NCI-H510A (cell line): ENCODE results near the gene L3MBTL3.

ENCODE experiments used
- DNase-seq: peaks from one replicate; lab custom pipeline; 2025; lab: John Stamatoyannopoulos, UW

The L3MBTL3 gene

DNA sequence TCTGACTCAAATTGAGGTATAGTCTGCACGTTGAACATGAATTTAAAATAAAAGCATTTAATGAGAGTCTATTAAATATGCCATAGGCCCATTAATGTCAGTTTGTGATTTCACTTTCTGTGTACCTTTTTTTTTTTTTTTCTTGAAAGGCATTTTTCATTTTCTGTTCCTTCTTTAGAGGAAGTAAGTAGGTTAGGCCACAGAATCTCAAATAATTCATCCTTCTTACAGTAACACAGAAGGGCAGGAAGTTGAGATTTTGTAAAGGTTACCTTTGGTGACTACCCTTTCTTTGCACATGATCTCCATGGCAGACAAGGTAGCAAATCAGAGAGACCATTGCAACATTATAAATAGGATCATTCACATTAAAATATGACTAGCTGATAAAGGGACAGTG is 9.6 kb downstream of the L3MBTL3 start:
- no peak for DNase-seq

DNA sequence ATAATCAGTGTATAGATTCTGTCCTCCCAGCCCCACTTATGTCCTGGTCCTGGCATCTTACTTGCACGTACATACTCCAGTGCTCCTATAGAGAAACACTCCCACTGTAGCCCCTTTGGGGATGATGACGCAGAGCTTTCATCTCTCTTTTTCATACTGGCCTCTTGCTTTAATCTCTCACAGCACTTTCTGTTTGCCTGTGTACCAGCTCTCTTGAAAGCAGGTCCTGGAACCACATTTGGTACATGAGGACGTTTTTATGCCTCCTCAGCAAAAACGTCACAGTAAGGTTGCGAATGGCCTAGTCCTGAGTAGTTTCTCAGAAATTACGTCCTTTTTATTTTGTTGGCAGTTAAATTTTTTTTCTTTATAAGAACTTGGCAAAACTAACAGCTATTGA is 10.8 kb downstream of the L3MBTL3 start:
- no peak for DNase-seq

DNA sequence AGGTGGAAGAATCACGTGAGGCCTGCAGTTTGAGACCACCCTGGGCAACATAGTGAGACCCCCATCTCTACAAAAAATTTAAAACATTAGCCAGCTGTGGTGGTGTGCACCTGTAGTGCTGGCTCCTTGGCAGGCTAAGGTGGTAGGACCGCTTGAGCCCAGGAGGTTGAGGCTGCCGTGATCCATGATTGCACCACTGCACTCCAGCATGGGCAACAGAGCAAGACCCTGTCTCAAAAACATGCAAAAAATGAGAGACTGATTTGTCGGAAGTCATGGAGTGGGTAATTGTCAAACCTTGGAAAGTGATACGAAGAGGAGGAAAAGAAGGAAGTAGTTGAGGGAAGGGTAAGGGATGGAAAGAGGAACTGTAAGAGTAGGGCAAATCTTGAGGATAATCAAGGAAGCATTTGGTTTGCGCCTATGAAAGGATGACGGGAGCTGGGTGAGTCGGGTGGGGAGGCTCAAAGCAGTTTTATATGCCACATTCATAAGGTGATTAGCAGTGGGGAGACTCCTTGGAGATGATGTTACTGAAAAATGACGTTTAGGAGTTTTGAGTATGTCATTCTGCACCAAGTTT is 14.5 kb downstream of the L3MBTL3 start:
- no peak for DNase-seq

DNA sequence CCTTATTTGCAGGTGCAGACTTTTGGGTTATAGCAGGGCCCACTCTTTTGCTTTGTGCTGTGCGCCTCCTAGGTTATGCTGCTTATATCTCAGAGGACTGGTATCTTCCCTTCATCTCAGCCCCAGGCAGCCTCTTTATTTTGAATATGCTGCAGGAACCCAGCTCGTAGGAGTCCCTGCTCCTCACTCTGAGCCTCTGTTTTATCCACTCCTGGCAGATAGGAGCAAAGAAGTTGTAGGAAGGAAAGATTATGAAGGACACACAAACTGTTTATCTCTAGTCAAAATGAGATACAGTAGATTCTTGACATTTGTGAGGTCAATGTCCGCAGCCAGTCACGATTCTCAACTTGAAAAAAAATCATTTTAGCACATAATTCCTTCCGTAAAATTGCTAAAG is 15.6 kb downstream of the L3MBTL3 start:
- DNase-seq: no peak

DNA sequence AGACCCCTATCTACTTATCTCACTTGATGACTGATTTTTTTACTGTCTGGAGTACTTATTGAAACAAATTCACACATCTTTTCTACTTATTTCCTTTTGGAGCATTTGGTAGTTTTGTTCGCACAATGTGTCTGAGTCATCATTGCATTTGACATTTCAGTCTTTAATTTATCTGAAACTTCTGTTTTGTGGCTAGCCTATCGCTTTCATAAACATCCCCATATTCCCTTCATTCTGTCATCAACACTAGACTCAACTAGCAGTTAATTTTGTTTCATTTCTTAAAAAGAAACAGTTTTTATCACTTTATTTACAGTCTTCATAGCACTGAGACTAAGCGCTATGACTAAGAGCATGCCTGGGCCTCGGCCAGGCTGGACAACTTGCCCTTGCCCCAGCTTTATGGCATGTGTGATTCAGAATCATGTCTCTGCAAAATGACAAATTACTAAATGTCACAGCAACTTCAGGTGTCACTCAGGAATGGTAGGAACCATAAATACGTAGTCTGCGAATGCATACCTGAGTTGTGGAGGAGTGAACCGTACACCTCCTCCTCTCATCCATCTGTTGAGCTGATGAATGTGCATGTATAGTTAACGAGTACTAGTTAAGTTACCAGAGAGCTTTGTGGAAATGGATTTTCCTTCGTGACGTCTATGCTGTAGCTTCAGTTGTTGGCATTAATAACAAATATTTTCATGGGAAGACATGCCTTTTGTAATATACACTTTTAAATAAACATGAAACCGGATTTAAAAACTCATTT is 16.2 kb downstream of the L3MBTL3 start:
- DNase-seq: no peak

DNA sequence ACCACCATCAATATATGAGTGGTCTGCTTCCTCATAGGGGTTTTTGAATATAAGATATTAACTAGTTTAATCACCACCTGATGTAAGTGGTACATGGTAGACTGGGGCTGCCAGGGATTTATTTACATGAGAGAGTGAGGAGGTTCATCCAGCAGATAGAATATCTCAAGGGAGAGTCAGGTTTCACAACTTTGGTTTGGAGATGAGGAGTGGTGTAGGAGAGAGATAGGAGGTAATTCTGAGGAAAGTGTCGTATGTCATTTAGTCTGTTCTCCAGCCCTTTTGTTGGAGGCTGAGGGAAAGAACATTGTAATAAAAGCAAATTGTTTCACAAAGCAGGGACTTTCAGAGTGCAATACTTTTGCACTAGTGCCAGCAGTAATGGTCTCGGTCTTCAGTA is 16.8 kb downstream of the L3MBTL3 start:
- no peak for DNase-seq

DNA sequence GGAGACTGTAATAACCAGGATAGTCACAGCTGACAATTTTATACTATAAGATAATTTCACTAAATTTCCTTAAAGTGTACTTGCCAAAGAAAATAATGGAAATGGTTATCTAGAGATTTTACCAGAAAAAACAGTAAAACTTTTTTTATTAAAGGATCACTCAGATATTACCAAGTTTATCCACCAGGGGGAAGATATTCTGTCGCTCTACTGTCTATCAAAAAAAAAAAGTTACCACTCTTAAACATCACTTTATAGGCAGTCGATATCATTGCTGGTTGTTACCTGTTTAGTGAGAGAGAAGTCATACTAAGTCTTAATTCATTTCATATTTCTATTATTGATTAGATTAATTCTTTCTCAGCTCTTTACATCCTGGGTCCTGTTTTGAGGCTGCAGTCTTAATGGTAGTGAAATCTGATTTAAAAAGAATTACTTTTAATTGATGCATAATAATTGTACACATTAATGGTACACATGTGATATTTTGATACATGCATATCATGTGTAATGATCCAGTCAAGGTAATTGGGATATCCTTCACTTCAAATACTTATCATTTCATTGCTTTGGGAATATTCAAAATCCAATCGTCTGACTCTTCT is 18.9 kb downstream of the L3MBTL3 start:
- no peak for DNase-seq

DNA sequence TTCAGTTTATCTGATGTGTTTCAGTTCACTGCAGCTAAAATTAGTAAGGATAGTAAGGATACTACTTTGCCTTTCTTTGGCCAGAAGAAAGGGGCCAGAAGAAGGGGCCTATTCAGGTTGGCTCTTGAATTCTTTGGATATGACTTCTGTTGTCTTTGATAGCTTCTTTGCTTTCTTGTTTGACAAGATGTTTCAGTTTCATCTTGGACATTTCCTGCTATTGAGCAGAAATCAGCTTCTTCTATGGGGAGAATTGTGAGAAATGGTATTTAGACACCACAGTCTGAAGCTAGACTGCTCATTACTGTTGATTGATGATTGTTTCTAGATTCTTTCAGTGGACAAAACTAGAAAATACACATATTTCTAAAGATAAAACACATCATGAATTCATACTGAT is 23.2 kb downstream of the L3MBTL3 start:
- DNase-seq: no peak

DNA sequence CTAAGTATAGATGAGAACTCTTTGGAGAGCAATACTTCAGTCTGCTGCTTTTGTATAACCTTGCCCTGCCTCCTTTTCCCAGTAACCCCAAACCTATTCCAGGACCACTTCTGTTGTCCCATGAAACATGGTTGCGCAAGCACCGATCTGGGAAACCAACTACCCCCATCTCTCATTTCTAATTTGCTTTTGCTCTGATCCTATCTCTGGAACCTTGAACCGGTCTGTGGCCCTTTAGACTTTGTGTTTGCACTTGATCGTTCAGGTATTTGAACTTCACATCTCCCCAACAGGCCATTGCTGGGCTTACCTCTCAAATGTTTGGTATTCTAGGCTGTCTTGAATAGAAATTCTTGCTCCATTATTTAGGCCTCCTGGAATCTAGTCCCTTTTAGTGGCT is 25.0 kb downstream of the L3MBTL3 start:
- no peak for DNase-seq

DNA sequence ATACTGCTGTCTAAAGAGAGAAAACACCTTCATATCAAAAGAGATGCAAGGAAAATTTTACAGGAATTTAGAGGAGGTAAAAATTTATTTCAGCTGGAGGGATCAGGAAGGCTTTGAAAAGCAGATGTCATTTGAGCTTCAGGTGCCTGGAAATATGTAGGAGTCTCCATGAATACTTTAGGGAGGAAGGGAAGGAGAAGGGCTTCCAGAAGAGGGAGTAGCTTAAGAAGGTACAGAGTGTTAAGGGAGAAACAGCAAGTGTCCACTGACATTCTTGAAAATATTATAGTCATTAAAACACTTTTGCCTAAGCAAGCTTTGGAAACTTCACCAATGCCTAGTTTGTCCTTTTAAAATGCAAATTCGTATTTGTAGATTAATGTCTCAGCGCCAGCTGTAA is 27.2 kb downstream of the L3MBTL3 start:
- no peak for DNase-seq

DNA sequence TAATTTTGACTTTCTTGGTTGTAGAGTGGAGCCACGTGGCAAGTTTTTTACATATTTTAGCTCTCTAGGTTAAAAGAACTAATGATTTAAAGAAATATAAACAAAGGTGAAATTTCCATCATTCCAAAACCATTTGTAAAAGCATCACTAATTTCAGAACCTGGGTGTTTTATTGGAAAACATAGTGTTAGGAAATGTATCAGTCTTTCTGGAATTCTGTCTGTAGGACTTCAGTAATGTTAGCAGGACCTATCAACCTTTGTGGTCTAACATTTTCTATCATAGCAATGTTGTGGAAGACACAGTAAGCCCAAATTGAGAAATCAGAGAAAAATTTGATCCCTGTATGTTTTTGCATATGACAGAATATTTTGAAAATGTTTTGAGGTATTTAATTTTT is 28.3 kb downstream of the L3MBTL3 start:
- no peak for DNase-seq

DNA sequence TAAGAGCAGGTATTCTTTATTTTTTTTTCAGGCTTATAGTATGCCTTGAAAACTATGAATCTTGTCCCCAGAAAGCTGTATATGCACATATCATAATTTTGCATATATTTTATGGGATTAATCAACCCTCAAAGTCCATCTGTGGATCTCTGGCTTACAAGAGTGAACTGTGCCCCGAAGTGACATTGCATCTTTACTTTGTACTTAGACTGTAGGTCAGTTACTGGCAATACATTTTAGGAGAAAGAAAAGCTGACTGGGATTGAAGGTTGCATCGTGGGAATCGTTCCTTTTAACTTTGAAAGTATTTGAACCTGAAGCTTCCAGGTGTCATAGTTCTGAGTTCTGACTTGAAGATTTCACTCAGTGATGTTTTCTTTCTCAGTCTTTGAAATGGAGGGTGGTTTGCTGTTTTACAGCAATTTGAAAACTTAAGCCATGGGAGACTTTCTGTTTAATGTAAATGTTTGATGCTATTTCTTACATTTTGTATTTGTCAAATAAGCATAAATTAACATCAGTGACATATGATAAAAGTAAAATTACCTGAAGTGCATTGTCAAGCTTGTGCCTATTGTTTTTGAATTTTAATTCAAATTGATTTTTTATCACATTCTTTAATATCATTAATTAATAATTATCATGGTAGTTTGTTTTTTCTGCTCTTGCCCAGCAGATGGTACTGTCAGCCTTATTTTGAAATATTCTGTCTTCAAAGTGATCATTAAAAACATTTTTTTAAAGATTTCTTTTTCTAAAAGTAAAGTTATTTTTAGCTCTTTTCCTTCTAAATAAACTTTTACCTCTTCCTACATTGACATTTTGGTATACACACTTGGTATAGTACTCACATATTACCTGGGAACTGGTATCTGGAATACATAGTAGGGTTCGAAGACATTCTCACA is 29.0 kb downstream of the L3MBTL3 start:
- DNase-seq: no peak

DNA sequence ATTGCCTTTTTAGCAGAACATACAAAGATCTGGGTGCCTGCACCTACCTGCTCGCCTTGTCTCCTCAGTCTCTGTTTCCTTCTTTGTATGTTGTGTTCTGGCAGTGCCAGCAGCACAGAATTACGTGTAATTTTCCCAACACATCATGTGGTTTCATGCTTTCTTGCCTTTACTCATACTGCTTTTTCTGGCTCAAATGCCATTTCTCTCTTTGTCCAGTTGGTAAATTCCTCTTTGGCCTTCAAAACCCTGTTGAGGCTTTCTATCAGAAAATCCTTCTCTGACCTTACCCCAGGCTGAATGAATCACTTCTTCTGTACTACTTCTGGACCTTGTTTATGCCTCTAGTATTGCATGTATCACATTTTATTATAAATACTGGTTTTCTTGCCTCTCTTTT is 31.8 kb downstream of the L3MBTL3 start:
- no peak for DNase-seq

DNA sequence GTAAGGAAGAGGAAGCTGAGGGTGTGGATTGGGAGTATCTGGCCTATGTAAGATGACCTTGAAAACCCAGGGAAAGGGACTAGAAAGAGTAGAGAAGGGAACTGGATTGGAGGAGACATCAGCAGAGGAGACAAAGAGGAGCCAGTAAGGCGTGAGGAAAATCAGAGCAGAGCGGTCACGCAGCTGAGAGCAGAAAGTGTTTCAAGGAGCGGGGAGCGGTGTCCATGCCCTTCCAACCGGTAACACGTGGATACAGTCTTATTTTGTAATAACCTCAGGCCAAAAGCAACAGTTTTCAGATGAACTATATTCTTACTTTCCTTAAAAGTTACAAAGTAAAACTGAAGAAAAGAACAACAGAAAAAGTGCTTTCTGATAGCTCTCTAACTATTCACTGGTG is 36.3 kb downstream of the L3MBTL3 start:
- no peak for DNase-seq

DNA sequence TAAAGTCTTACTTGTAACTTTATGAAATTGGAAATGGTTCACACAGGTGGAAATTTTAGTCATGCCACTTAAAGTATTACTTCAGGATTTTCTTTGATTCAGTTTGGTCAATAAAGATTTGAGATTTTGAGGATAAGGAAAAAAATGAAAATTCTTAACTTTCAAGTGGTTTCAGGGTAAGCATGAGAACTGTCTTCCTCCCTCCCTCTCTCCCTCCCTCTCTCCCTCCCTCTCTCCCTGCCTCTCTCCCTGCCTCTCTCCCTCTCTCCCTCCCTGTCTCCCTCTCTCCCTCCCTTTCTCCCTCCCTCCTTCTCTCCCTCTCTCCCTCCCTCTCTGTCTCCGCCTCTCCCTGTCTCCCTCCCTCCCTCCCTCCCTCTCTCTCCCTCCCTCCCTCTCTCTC is 36.9 kb downstream of the L3MBTL3 start:
- no peak for DNase-seq

DNA sequence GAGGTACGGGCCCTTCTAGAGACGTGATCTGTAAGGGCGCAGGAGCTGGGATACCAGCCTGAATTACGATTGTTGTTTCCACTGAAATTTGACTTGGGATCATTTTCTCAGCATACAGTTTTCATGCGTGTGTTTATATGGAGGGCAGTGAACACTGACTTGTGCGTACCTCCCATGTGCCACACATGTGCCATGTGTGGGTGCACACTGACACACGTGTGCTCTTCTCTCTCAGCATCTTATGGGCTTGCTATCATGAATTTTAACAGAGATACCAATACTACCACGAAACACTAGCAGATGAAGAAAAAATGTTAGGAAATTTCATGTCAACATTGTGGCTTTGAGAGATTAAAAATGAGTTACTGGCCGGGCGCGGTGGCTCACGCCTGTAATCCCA is 39.1 kb downstream of the L3MBTL3 start:
- DNase-seq: no peak

DNA sequence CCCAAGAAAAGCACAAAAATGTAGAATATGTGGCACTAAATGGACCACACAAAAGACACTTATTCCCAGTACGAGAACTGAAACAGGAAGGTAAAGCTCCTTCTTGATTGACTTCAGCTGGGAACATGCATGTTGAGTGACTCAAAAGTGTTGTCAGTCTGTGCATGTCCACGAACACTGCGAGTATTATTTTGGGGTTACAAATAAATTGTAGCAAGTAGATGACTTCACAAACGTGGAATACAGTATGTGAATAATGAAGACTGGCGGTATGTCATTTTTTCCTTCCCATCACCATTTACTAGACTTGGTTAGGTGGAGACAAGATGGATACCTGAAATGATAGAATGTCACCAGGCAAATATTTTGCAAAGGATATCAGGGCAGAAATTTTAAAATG is 45.4 kb downstream of the L3MBTL3 start:
- no peak for DNase-seq

DNA sequence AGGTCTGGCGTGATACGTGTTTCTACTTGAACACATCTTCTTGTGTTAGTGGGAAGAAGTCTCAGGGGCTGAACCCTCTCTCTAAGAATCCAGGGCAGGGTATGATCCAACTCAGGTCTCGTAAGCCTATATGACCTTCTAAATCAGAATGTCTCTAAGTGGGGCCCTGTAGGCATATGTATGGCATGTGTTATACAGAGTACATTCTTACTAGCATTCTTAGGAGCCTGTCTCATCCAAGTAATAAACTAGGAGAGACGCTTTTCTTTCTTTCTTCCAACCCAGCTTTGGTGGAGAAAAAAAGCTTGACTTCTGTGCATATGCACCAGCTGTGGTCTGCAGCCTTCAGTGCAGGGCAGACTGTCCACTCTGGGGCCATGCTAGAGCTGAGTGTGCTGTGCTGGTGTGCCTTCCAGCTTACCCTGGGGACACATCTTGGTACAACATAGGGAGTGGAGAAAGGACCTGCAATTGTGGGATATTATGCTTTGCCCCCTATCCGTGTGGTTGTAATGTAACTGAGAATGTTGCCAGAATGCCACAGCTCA is 47.3 kb downstream of the L3MBTL3 start:
- no peak for DNase-seq

DNA sequence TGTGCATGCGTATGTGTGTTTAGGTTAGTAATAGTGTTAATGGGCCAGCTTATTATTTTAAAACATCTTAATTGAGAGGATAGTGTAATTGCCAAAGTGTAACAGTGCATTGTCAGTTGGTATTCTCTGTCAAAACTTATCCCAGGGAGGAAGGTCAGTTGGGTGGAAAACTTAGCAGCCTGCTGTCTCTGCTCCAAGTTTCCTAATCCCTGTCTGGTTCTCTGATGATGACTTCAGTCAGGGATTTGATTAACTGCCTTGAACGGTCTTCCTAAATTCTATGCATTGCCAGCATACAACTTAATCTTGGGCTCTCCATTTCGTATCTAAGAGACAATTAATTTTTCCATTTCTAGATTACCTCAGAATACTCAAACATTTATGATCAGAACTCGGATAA is 51.1 kb downstream of the L3MBTL3 start:
- no peak for DNase-seq

DNA sequence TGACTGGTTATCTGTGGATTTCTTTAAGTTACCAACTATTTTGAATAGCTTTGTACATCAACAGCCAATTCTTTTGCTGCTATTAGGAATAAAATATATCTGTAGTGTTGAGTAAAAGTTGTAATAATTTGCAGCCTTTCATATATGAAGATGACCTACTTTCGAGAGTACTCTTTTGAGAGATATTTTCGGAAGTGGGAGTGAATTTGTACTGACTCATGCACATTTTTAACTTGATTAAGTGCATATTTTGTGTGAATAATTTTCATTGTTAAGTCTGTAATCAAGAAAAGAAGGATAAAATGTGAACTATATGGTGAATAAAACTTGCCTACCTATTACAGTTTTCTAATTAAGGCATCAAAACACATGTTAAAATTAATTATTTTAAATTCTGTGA is 51.9 kb downstream of the L3MBTL3 start:
- DNase-seq: no peak

DNA sequence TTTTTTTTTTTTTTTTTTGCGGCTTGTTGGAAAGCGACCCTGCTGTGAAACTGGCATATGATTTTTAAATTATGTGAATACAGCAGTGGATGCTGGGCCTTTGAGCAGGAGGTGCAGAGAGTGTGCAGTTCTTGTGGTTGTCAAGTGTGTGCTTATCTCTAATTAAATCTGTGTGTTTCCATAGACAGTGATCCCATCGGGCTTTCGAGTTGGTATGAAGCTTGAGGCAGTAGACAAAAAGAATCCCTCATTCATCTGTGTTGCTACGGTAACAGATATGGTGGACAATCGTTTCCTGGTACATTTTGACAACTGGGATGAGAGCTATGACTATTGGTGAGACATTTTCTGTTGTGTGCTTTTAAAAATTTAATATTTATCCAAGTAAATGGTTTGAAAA is 52.4 kb downstream of the L3MBTL3 start:
- DNase-seq: no peak

DNA sequence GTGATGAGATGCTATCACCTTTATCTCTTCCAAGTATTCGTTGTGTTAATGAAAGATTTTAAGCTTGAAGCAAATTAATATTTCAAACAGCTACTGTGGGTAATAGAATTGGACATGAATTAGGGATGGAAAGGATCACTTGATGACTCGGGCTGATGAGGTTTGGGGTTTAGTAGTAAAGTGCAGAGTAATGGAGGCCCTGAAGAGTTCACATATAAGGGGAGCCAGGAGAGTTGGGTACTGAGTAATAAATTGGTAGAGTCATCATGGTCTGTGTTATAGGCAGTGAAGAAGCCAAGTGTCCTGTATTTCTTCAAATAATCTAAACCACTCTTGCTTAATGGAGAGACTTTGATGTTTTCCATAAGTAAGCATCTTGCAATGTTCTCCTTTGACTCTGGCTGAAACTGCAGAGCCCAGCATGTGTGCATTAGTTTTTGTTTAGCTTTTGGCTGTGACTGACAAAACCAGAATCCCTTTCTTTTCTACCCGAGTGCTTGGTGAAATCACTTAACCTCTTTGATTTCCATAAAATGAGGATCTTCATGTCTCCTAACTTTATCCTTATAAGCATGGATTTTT is 57.6 kb downstream of the L3MBTL3 start:
- DNase-seq: no peak
